Stimulated activated naive CD8-positive, alpha-beta T cell treated with anti-CD3 and anti-CD28 coated beads, Interleukin-15, Interleukin-2, amounts not matched to agents 100 U/mL and 50 U/mL, for 24 hours (primary cell): ENCODE results near the gene TMBIM6.
A peak's percentile ranks its signal among the peaks of the same experiment; 100 is the strongest.
"Not testable (repeated sequence)": the region's sequence is repeated elsewhere in the genome, so short reads cannot be mapped to it uniquely, and the experiment has no call there.

ENCODE experiments used
- ATAC-seq: fragments of 150-1000 bp; cut with Tn5 transposase; one replicate; pipeline ENCODE4 v1.10.0; 2021
- DNase-seq: peaks from one replicate; pipeline ENCODE4 v3.0.0; 2021

Gene TMBIM6

DNA sequence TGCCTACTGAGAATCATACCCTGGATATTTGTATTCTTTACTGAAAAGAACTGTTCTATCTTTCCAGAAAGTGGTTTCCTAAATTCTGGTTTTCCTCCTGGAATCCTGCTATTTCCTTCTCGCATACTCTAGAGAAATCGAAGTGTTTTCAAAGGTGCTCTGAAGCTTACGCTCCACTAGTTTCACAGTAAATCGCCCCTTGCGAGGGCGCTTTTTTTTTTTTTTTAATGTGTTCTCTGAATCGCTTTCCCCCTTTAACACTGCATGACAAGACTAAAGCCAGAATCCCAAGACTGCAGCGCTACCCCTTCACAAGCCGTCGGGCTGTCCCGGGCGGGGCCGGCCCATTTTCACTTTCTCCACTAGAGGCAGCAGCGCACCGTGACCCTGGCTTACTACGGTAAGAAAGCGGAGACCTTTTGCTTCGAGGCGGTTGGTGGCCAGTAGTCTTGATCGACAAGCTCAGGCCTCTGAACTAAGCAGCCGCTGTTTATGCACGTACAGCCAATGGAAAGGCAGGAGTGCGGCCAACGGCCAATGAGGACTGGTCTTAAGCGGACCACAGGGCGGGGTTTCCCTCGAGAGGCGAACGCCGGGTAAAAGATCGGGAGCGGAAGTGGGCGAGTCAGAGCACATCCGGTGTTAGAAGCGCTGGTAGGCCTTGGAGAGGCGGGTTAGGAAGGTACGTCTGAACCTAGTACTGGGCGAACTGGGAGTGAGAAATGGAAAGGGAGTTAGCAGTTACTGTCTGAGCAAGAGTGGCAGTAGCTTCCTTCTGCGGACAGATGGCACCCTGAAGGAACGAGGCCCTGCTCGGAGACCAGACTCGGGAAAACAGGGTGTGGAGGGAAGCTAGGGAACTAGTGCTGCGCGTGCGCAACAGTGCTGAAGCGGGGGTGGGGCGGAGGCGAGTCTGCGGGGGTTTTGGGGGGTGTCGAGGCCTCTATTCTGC is at the start of gene TMBIM6:
Gene TMBIM6 (plus strand): TSS at position 628 of the 952 bp plus-strand sequence. CDS start 10,937 bp downstream, outside the sequence.
- peak; percentile 96 for ATAC-seq
- peak; percentile 98 for DNase-seq

GRCh38 chr12:49692851-49693250 is 48.5 kb upstream of the TMBIM6 start:
- DNase-seq: no peak
- ATAC-seq: no peak

- no peak for ATAC-seq
- DNase-seq: no peak
Measured at GRCh38 chr12:49693931-49694444, 47.4 kb upstream of the TMBIM6 start.

GRCh38 chr12:49696723-49697122 is 44.6 kb upstream of the TMBIM6 start:
- no peak for DNase-seq
- ATAC-seq: no peak

GRCh38 chr12:49697808-49698207 is 43.5 kb upstream of the TMBIM6 start:
- DNase-seq (no peak), ATAC-seq (no peak)

GRCh38 chr12:49698619-49699545 is 42.5 kb upstream of the TMBIM6 start:
- peak; percentile 81 for ATAC-seq
- DNase-seq: peak; percentile 67

GRCh38 chr12:49702009-49702408 is 39.3 kb upstream of the TMBIM6 start:
- ATAC-seq (no peak), DNase-seq (no peak)

DNA sequence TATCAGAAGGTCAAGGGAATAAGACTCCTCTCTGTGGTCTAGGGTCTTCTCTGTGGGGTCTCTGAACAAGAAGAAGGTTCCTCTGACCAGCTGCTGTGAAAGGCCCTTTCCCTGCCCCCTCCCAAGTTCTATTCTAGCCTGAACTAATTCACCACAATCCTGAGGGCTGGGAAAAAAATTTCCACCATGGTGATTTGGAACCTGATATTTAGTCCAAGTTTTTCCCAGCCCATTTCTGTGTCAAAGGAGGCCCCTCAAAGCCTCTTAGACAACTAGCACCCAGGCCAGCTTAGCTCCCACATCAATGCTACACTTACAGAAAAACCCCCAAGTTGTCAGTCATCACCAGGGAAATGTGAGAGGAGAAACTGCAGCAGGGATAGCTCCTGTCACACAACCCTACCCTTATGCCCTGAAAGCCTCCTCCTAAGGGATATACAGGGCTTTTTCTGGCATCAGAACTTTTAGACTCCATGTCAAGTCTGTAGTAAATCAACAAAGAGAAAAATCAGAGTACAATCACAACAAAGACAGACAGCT is 38.6 kb upstream of the TMBIM6 start:
- ATAC-seq (no peak), DNase-seq (no peak)

GRCh38 chr12:49703647-49704137 is 37.7 kb upstream of the TMBIM6 start:
- ATAC-seq: peak; percentile 60
- peak; percentile 66 for DNase-seq

DNA sequence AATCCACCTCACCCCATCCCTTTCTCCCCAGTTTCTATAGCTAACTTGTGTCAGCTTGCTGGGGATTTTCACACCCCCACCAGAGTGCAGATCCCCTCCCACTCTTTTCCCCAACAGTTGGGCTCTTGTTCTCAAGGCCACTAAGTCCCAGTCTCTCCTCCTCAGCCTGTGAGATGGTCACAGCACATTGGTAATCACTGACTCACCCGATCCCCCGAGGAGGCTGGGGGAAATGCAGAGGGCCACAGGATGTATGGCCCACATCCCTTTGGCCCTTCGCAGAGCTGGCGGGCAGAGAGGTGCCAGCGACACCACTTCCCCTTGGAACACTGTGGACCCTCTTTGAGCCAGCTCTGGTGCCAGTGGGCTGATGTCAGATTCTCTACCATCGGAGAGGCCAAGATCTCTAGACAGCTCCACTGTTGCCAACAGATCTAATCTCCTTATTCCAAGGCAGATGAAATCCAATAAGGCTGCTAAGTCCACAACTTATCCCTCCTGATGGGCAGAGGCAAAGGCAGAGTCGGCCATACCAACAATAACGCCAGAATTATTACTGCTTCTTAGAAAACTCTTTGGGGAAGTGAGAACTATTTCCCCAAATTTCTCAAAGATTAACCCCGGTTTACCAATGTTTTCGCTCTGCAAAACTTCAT is 35.8 kb upstream of the TMBIM6 start:
- peak; percentile 54 for DNase-seq

DNA sequence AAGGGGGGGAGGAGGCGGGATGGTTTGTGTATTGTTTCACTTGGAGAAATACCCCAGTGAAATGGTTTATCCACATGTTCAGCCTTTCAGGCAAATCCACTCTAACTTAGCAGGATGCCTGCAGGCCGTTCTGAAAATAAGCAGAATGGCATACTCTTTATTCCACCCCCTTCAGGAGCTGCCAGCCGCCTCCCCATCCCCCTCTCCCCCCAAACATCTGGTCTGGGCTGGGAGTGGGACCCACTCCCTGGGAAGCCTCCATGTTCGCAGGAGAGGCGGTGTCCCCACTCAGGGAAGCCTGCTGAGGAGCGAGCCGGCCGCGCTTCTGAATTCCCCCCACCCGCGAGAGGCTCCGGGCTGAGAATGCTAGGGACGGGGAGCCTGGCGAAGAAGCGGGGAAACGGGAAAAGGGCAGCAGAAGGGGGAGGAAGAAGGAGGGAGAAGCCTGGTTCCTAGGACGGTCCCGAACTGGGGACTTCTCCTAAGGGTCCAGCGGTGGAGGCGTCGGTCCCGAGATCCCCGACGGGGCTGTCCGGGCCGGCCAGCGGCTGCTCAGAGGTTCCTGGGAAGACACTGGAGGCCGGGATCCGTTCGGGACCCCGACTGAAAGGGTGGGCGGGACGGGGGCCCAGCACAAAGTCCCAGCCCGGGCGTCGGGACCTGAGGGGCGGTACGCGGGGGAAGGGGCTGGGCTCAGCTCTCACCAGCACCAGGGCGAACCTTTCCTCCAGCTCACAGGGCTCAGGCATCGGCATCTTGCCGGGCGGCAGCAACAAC is 34.8 kb upstream of the TMBIM6 start:
- DNase-seq (peak; percentile 32), ATAC-seq (peak; percentile 12)

More for the DNA sequence above, 35.8 kb upstream of the TMBIM6 start:
- ATAC-seq: peak; percentile 8

DNA sequence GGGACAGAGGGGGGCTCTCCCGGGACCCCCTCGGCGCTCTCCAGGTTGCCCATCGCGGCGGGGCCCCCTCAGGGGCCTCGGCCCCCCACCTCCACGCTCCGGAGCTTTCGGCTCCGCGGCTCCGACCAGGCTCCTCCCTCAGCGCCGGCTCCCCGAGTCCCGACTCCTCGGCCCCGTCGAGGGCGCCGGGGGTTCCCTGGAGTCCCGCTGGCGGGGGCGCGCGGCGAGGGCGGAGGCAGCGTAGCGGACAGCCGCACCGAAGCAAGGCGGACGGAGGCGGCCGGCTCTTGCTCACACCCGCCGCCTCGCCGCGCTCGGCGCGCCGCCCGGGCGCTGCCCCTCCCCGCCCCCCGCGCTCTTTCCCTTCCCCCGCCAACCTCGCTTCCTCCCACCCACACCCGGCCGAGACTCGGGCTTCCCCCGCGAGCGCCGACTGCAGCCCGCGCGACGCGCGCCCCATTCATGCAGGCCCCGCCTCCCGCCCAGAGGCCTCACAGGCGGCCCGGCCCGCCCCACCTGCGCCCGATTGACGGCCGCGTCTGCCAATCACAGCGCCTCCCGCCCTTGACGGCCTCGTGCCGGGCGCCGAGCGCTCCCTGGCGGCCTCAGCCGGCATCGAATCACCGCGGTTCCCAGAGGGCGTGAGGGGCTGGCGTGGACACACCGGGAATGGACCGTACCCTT is 34.1 kb upstream of the TMBIM6 start, which contains the start of gene FMNL3:
Gene FMNL3 (minus strand): TSS at position 278 of the 684 bp plus-strand sequence. CDS start 225 bp downstream, at position 53.
- ATAC-seq (peak; percentile 92), DNase-seq (peak; percentile 100)

DNA sequence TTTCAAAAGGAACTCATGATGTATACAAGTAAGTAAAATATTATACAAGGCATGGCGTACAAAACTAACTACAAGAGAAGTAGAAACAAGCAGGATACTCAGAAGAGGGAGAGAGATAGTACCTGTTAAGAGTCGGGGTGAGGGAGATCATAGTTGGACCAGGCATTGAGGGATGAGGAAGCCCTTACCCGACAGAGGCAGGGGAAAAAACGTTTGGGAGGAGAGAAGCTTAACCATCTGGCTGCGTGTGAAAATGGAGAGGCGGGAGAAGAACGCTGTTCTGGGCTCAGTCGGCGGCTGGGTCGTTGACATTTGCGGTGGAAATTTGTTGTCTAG is 33.6 kb upstream of the TMBIM6 start:
- DNase-seq (no peak), ATAC-seq (no peak)

GRCh38 chr12:49708851-49709250 is 32.5 kb upstream of the TMBIM6 start:
- DNase-seq: no peak
- ATAC-seq: no peak

- not testable (repeated sequence) for DNase-seq, ATAC-seq
Measured at GRCh38 chr12:49713952-49714351, 27.4 kb upstream of the TMBIM6 start.

DNA sequence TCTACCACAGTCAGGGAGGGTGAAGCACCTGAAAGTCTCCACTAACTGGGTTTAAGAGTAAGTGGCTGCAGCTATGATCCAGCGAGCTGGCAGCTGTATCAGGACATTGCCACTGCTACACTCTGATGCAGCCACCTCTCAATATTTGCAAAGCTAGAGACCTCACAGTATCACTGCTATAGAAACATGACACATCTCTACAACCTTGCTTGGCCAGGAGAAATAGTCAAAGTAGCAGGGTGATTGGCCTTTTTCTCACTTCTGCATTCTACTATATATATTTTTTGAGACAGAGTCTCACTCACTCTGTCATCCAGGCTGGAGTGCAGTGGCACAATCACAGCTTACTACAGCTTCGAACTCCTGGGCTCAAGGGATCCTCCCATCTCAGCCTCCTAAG is 24.8 kb upstream of the TMBIM6 start:
- no peak for DNase-seq

DNA sequence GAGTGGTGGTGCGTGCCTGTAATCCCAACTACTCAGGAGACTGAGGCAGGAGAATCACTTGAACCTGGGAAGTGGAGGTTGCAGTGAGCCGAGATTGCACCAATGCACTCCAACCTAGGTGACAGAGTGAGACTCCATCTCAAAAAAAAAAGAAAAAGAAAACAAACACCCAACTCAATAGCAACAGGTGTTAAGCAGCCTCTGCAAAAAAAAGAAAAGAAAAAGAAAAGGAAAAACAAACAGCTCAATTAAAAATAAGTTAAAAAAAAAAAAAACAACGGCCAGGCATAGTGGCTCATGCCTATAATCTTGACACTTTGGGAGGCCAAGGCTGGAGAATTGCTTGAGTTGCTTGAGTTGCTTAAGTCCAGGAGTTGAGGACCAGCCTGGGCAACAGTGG is 23.6 kb upstream of the TMBIM6 start:
- DNase-seq, ATAC-seq: not testable (repeated sequence)

More for the DNA sequence above, 24.8 kb upstream of the TMBIM6 start:
- no peak for ATAC-seq

DNA sequence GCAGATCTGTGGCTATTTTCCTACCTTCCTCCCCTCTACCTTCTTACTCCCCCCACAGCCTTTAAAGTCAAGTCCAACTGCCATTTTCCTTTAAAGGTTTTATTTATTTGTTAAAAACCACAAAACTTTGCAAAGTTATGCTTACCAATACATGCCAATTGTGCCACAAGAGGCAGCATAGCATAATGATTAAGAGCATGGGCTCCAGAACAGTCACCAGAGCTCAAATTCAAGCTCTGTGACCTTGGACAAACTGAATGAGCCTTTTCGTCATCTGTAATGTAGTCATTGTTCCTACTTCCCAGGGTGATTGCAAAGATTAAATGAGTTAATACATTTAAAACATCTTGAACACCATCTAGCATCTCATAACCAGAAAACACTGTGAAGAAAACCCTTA is 21.1 kb upstream of the TMBIM6 start:
- ATAC-seq: no peak
- no peak for DNase-seq

DNA sequence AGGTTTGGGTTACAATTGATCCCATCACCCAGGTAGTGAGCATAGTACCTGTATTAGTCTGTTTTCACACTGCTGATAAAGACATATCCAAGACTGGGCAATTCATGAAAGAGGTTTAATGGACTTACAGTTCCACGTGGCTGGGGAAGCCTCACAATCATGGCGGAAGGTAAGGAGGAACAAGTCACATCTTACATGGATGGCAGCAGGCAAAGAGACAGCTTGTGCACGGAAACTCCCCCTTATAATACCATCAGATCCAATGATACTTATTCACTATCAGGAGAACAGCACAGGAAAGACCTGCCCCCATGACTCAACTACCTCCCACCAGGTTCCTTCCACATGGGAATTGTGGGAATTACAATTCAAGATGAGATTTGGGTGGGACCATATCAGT is 20.0 kb upstream of the TMBIM6 start:
- DNase-seq, ATAC-seq: not testable (repeated sequence)

- ATAC-seq (no peak), DNase-seq (no peak)
Measured at GRCh38 chr12:49728446-49728845, 12.9 kb upstream of the TMBIM6 start.
